Neural cell (in vitro differentiated cells): Measurements from ENCODE around the gene LHFPL6.

Experiments
- CTCF ChIP-seq: fragments of 450-650 bp; IDR thresholded peaks from 2 replicates; pipeline ENCODE4 v1.5.1; 2014; ENCODE audit warnings: antibody characterized with exemption, mild to moderate bottlenecking, moderate library complexity; ENCODE audit not compliant: poor library complexity, severe bottlenecking
- EZH2 ChIP-seq: fragments of 200-600, 300-800 bp; shearing (Covaris generic), sonication (generic); IDR thresholded peaks from 2 replicates; pipeline ENCODE4 v1.6.1; 2014; ENCODE audit warnings: antibody characterized with exemption, low read length, borderline replicate concordance, mild to moderate bottlenecking; ENCODE audit not compliant: insufficient read depth, poor library complexity, severe bottlenecking
- MXI1 ChIP-seq: fragments of 450-650 bp; conservative IDR thresholded peaks from 2 replicates; pipeline ENCODE4 v1.6.1; 2014; ENCODE audit warnings: antibody characterized with exemption, mild to moderate bottlenecking; ENCODE audit not compliant: poor library complexity, severe bottlenecking
- REST ChIP-seq: IDR thresholded peaks from 2 replicates; pipeline ENCODE4 v1.6.1; 2012; ENCODE audit warnings: borderline replicate concordance
- TAF1 ChIP-seq: IDR thresholded peaks from 2 replicates; pipeline ENCODE4 v1.6.1; 2012; ENCODE audit warnings: low read depth

DNA sequence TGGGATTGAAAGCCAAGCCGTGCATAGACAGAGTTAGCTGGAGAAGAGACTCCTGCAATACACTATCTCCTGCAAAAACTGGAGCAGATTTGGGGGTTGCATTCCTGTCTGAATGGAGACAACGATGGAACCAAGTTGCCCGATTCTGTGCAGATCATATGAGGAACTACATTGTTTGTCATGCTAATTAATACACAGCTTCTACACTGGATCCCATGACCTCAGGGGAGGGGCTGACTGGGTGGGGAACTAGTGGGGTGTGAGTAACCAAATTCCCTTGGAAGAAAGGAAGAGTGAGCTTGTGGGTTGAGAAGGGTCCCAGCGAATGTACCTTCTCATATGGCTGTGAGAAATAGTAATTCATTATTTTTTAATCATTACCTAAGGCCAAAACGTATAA lies 214.0 kb downstream of the LHFPL6 start:
- no peak for TF ChIP-seq CTCF
- no peak for TF ChIP-seq EZH2
- no peak for TF ChIP-seq TAF1
- no peak for TF ChIP-seq MXI1
- TF ChIP-seq REST: no peak
